HG03159 (cell line): ENCODE results near the gene OR6C76.

Experiments
- ATAC-seq: cut with Tn5 transposase; IDR thresholded peaks from one replicate; pipeline ENCODE4 v1.9.1; 2021; ENCODE audit warnings: mild to moderate bottlenecking, moderate library complexity; ENCODE audit not compliant: unreplicated experiment

The OR6C76 gene

DNA sequence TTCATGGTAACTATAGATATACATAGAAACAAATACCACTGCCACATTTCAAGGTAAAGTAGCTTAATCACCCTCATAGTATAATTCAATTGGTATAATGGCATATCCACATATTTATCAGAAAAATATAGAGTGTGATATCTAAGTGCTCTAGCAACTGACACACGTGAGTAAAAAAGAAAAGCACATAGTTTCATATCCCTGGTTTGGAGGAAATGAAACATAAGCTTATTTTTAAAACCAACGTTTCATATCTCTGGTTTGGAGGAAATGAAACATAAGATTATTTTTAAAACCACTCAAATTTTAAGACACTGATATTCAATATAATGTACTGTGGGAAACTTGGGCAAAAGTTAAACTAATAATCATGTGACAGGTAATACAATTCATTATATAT, 41.8 kb downstream of the OR6C76 start:
- ATAC-seq: peak; percentile 94

DNA sequence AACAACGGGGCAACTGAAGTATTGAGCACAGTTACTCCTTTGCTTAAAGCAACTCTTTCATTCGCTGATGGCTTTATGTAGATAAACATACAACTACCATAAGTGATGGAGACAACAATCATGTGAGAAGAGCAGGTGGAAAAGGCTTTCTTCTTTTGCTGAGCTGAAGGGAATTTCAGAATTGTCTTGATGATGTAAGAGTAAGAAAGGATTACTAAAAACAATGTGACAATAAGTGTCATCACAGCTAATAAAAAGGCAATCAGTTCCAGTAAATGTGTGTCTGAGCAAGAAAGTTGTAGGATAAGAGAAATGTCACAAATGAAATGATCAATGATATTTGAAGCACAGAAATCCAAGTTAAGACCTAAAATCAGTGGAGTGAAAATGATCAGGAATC, 43.2 kb downstream of the OR6C76 start:
- ATAC-seq: no peak

DNA sequence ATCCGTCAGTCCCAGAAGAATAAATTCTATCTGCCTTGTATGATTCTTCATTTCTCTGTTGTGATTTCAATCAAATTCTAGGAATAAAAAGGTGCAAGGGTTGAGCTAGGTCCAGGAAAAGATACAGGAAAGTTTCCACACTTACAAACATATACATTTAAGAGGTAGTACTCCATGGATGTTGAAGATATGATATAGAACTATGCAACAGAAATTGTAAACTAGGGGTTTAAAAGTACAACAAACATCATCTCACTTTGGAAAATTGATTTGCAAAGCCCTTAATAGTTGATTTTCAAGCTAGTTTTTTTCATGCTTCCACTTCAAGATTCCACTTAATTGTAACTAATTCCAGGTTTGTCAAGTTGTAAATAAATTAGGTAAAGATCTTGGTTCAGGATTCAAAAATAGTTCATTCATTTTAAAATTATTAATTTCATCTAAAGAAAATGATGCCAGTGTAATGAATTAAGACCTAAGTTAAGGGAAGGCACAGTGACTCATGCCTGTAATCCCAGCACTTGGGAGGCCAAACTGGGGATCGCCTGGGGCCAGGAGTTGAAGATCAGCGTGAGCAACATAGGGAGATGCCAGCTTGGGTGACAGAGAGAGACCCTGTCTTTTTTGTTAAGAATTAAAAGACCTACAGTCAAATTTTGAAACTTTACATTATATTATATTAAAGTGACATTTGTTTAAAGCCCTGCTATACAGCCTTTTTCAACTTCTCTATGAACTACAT, 44.2 kb downstream of the OR6C76 start, which contains the start of gene OR6C70:
TSS of gene OR6C70 (minus strand) at position 51 of the 742 bp plus-strand sequence. CDS start at position 51, 0 bp downstream.
- no peak for ATAC-seq

DNA sequence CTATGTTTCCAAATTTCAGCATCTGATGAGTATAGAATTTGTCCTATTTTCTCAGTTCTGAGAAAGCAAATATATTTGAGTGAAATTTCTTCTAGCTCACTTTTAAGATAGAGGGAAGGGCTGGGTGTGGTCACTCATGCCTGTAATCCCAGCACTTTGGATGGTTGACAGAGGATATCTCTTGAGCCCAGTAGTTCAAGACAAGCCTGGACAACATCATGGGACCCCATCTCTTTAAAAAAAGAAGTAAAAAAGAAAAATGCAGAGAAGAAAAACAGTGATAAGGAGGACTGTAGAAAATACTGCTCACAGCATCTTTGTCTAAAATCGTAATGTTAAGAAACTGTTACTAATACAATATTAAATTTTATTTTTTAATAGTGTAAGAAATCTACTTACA, 46.2 kb downstream of the OR6C76 start:
- ATAC-seq: no peak
